NCI-H2107 treated with DMSO at 0.1 percent for 48 hours (cell line): ENCODE results near the gene BCL2L11.
"Not testable (repeated sequence)": the region's sequence is repeated elsewhere in the genome, so short reads cannot be mapped to it uniquely, and the experiment has no call there.

Source experiments
- DNase-seq: peaks from one replicate; lab custom pipeline; 2025; ENCODE audit not compliant: unreplicated experiment; lab: John Stamatoyannopoulos, UW

BCL2L11 gene

GRCh38 chr2:111120253-111121027 is at the start of gene BCL2L11:
BCL2L11 (plus strand) TSS chr2:111120914; CDS start chr2:111123746, 2,832 bp downstream.
- DNase-seq, result peak; percentile 72

GRCh38 chr2:111071600-111072171 is 49.0 kb upstream of the BCL2L11 start:
- DNase-seq, result peak; percentile 73

GRCh38 chr2:111072220-111072871 is 48.4 kb upstream of the BCL2L11 start:
- no peak for DNase-seq

- DNase-seq, result not testable (repeated sequence)
These were observed 38.1 kb upstream of the BCL2L11 start for GRCh38 chr2:111082659-111083058.

- DNase-seq, result no peak
These were observed 28.9 kb upstream of the BCL2L11 start for GRCh38 chr2:111091811-111092211.

GRCh38 chr2:111094691-111095090 is 26.0 kb upstream of the BCL2L11 start:
- no peak for DNase-seq

- DNase-seq, result no peak
These were observed 25.3 kb upstream of the BCL2L11 start for GRCh38 chr2:111095434-111095833.

- DNase-seq, result no peak
These were observed 21.3 kb upstream of the BCL2L11 start for GRCh38 chr2:111099402-111099801.

- peak; percentile 61 for DNase-seq
These were observed 20.5 kb upstream of the BCL2L11 start for GRCh38 chr2:111100087-111100764.

GRCh38 chr2:111100765-111101162 is 19.9 kb upstream of the BCL2L11 start:
- DNase-seq, result no peak

GRCh38 chr2:111101592-111101991 is 19.1 kb upstream of the BCL2L11 start:
- DNase-seq, result no peak

- no peak for DNase-seq
These were observed 18.5 kb upstream of the BCL2L11 start for GRCh38 chr2:111102216-111102615.

GRCh38 chr2:111105926-111106325 is 14.8 kb upstream of the BCL2L11 start:
- DNase-seq, result no peak

GRCh38 chr2:111106706-111107105 is 14.0 kb upstream of the BCL2L11 start:
- no peak for DNase-seq

- DNase-seq, result no peak
These were observed 11.9 kb upstream of the BCL2L11 start for GRCh38 chr2:111108745-111109271.

GRCh38 chr2:111111101-111111755 is 9.5 kb upstream of the BCL2L11 start:
- DNase-seq, result no peak

- no peak for DNase-seq
These were observed 6.9 kb upstream of the BCL2L11 start for GRCh38 chr2:111113838-111114237.

- DNase-seq, result no peak
These were observed 4.5 kb upstream of the BCL2L11 start for GRCh38 chr2:111116011-111116746.

- DNase-seq, result peak; percentile 58
These were observed 3.7 kb upstream of the BCL2L11 start for GRCh38 chr2:111116843-111117597.
